Posterior cingulate gyrus (tissue), 11 donors: Measurements from ENCODE around the gene RIMBP2.

Experiments
- DNase-seq, 10 donors: peaks; one replicate each; pipeline versions ENCODE4 v3.0.0 to v3.0.0-alpha.2; 2020 to 2021; ENCODE audit warnings: mixed read lengths in 3 of 10
- intact Hi-C: fragments of 100-400 bp; cut with DNase I; formaldehyde crosslinking; loops from one replicate; pipeline ENCODE4 v1.15.1; 2023

The RIMBP2 gene

DNA sequence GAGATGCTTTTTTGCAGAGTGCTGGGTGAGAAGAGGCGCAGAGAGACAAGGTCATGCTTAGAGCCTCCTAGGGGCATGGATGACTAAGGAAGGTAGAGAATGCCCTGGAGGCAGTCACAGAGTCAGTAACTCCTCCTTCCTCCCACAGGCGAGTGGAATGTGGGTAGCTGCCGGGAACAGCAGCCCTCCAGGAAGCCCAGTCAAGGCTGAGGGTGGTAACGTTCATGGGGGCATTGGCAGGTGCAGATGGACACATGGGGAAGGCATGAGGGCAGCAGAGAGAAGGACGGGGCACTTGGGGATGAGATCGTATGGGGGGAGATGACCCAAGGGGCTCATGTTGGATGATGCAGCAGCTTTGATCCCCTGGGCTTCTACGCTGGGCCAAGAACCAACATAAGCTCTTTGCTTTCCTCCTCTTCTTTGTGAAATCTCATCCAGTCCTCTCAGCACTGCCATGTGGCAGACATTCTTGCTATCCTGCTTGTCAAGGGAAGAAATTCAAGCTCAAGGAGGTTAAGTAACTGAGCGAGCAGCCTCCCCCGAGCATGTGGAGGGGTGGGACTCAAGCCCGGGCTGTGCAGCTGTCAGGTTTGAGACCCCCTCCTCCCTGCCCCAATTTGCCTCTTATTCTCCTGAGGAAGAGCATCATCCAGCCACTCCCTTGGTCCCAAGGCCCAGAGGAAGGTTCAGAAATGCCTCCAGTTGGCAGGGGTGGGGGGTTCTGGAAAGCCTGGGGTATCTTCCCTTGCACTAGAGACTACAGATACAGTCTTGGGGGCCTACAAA lies 190.5 kb downstream of the RIMBP2 start:
- DNase-seq = no peak
- intact Hi-C loops = no loop called here

DNA sequence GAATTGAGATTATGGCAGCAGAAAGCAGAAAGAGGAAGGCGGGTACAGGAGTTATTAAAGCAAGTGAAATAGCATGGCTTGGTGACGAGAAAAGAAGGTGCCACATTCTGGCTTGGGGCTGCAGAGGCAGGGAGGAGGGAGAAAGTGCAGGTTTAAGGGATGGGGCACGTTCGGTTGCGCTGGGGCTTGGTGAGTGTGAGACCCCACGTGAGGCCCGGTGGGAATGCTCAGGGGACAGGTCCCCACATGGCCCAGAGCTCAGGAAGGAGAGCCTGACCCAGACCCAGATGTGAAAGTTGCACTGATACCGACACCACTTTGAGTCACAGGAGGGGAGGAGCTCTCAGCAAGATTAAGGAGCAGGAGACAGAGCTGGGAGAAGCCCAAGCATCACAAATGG lies 191.3 kb downstream of the RIMBP2 start:
- intact Hi-C loops = no loop called here
- DNase-seq = no peak

- intact Hi-C loops = no loop called here
- DNase-seq = no peak
These were observed 192.1 kb downstream of the RIMBP2 start for GRCh38 chr12:130523863-130524614.

DNA sequence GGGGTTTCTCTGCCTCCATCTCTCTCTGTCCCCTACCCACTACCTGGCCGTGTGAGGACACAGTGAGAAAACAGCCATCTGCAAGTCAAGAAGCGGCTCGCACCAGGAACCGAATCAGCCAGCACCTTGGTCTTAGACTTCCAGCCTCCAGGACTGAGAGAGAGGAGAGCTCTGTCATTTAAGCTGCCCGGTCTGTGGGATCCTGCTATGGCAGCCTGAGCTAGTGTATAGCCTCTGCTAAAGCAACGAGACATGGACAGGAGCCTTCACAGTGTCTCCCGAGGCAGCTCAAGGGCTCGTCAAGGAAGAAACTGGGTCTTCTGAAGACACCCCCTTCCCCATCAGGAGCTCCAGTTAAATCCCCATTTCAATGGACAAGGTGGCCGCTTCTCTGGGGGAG lies 192.9 kb downstream of the RIMBP2 start:
- no peak for DNase-seq
- intact Hi-C loops = no loop called here

DNA sequence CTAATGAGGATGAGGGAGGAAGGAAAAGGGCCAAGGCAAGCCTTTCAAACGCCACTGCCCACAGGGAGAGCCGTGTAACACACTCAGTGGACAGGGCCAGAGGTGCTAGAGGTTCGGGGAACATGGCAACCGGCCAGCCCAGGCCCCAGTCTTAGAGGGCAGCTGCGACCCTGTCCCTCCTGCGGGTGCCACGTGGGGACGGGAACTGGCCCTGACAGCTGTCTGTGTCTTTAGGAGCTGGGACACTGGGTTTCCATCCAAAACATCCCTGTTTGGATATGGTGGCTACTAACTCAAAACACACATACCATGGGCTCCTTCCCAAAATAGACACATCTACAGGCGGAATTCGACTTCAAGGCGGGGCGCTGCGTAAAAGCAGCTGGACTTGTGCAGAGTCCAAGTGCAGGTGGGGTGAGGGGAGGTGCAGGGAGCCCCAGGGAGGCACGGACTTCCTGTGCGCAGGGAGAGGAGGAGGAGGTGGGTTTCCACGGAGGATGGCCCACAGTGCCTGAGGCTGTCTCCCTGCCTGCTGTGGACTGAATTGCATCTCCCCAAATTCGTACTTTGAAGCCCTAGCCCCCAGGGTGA lies 193.8 kb downstream of the RIMBP2 start:
- intact Hi-C loops = no loop called here
- peak in 1 of 10 donors; percentile 74 for DNase-seq

GRCh38 chr12:130521375-130522124 lies 194.5 kb downstream of the RIMBP2 start:
- intact Hi-C loops = no loop called here
- no peak for DNase-seq

DNA sequence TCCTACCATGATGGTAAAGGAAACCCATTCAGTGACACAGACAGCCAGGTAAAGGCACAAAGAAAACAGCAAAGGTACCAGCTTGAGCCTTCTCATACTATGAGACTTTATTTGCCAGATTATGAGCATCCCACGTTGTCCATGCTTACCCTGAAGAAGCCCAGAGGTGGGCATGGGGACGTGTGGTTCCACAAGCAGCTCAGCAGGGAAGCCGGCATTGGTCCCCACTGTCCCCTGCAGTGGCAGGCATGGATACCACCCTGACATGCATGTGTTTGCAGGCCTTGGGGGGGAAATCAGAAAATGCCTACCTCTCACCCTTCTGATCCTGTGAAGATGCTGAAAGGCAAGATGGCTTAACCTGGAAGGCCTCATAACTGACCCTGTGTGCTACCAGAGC lies 195.3 kb downstream of the RIMBP2 start:
- intact Hi-C loops = no loop called here
- no peak for DNase-seq

GRCh38 chr12:130517588-130517987 lies 198.5 kb downstream of the RIMBP2 start:
- intact Hi-C loops = no loop called here
- DNase-seq = no peak

- intact Hi-C loops = no loop called here
- DNase-seq = no peak
These were observed 201.9 kb downstream of the RIMBP2 start for GRCh38 chr12:130514149-130514551.

- intact Hi-C loops = no loop called here
- DNase-seq = no peak
These were observed 202.5 kb downstream of the RIMBP2 start for GRCh38 chr12:130513556-130513955.

- intact Hi-C loops = no loop called here
- DNase-seq = no peak
These were observed 204.8 kb downstream of the RIMBP2 start for GRCh38 chr12:130511285-130511684.

DNA sequence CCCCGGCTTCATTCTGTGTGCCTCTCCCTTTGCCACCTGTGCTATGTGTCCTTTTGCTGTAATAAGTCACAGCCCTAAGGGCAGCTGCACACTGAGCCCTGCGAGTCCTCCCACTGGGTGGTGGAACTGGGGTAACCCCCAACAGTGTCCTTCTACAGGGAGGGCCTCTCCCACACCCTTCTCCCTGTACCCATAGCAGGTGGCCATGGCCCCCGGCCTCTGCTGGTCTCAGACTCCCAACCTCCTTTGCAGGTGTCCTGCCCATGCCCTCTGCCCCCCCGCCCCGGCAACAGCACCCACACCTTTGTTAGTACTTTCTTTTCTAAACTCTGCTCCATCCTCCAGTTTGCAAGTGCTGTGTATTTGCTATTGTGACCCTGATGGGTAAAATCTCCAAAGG lies 206.6 kb downstream of the RIMBP2 start:
- intact Hi-C loops = no loop called here
- no peak for DNase-seq

DNA sequence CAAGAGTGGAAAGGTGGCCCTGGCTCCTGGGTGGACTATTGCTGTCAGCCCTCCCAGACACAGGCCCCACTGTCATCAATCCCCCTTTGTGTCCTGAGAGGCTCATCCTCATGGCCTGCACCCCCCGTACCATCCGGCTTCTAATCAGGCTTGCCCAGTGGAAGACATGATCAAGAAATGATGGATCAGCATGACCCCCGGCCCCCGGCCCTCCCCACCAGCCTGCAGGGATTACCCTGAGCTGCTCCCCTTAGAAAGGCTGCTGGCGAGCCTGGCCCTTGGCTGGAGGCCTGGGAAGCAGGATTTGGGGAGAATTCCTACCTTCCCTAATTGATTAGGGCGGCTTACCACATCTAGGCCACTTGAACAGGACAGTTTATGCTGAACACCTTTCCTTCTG lies 207.3 kb downstream of the RIMBP2 start:
- DNase-seq = no peak
- intact Hi-C loops = no loop called here

DNA sequence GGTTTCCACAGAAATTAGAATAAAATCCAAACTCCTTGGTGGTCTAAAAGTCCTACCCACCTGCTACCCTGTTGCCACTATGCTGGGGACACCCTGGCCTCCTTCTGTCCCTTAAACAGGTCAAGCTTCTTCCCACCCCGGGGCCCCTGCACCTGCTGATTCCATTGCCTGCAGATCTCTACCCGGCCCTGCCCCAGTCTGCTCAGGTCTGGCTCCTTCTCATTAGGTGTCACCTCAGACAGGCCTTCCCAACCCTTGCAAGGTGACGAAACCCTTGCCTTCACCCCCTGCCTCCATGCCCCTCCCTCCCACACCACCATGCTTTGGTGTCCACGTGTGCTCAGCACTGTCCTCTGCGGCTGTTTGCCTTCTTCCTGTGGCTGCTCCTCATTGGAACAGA lies 207.8 kb downstream of the RIMBP2 start:
- peak in 1 of 10 donors; percentile 76 for DNase-seq
- intact Hi-C loops = no loop called here

GRCh38 chr12:130506844-130507243 lies 209.3 kb downstream of the RIMBP2 start:
- intact Hi-C loops = no loop called here
- no peak for DNase-seq

- DNase-seq = no peak
- intact Hi-C loops = no loop called here
These were observed 211.3 kb downstream of the RIMBP2 start for GRCh38 chr12:130504840-130505175.

DNA sequence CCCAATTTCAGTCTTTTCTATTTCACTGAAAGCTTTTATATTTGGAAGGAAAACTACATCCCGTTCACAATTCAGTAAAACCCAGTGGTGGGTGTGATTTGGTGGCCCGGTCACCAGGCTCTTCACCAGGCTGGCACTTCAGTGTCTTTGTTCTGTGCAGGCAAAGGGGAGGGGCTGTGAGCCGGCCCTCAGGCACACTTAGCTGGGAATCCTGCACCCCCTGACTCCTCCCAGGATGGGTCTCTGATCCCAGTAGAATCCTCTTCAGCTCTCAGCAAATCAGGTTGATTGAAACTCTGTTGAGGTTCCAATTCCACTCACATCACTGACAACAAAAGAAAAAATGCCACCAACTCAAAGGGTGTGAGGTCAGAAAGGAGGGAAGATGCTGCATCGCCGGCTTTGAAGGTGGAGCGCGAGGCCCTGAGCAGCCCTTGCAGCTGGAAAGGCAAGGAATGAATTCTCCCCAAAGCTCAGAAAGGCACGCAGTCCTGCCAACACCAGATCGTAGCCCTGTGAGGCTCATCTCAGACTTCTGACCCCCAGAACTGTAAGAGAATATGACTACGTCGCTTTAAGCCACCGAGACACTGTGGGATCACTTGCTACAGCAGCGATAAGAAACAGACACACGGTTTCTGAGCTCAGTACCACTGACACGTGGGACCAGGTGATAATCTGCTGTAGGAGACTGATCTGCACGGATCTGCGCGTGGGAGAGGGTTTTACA lies 211.8 kb downstream of the RIMBP2 start:
- DNase-seq = peak in 1 of 10 donors; percentile 31

DNA sequence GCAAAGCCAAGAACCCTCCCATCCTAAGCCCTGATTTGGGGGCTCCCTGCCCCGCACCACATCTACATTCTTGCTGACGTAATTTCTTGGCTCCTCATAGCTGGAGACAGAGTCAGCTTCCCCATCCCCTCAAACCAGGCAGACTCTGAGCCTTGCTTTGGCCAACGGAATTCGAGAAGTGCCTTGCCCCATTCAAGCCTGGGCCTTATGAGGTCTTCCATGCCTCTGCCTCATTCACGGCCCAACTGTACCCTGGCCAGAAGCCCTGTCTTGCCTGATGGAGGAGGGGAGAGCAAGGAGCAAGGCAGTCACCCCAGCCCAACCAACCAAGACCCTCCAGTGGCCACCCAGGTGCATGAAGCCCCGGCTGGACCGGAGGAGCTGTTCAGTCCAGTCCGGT lies 214.3 kb downstream of the RIMBP2 start:
- peak in 1 of 10 donors; percentile 63 for DNase-seq
- intact Hi-C loops = no loop called here

More for the DNA sequence above, 211.8 kb downstream of the RIMBP2 start:
- intact Hi-C loops = no loop called here

DNA sequence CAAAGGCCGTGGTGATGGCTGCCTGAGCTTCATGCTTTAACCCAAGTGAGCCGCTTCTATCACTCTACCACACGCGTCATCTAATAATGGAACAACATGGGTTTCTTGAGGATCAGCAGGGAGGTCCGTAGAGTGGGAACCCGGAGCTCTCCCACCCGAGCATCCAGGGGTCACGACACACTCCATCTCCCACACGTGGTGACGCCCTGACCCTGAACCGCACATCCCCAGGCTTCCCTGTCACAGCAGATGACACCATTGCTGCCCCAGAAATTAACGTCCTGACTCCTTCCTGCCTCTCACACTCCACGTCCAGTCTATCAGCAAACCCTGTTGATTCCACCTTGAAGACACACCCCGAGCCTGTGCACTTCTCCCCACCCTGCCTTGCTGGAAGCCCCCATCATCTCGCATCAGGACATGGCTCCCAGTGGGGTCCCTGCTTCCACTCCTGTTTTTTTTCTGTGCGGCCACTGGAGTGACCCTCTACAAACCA lies 215.2 kb downstream of the RIMBP2 start:
- DNase-seq = peak in 1 of 10 donors; percentile 34
- intact Hi-C loops = no loop called here

- peak in 1 of 10 donors; percentile 21 for DNase-seq
- intact Hi-C loops = no loop called here
These were observed 216.6 kb downstream of the RIMBP2 start for GRCh38 chr12:130499474-130499873.
